HG03175 (cell line): ENCODE results near the gene PRR20D.
"Not testable (repeated sequence)": the region's sequence is repeated elsewhere in the genome, so short reads cannot be mapped to it uniquely, and the experiment has no call there.

Source experiments
- ATAC-seq: cut with Tn5 transposase; IDR thresholded peaks from one replicate; pipeline ENCODE4 v1.9.1; 2021; ENCODE audit warnings: mild to moderate bottlenecking, moderate library complexity; ENCODE audit not compliant: unreplicated experiment

PRR20D gene

GRCh38 chr13:57160332-57160731 is at the start of gene PRR20D:
TSS of gene PRR20D (plus strand) at chr13:57160632. CDS start at chr13:57161019, 387 bp downstream.
- ATAC-seq = not testable (repeated sequence)

- no peak for ATAC-seq
Observed at GRCh38 chr13:57114945-57115344, 45.5 kb upstream of the PRR20D start.

- ATAC-seq = no peak
Observed at GRCh38 chr13:57123681-57124080, 36.8 kb upstream of the PRR20D start.

- ATAC-seq = no peak
Observed at GRCh38 chr13:57128909-57129308, 31.5 kb upstream of the PRR20D start.

- no peak for ATAC-seq
Observed at GRCh38 chr13:57136093-57136492, 24.3 kb upstream of the PRR20D start.

- ATAC-seq = no peak
Observed at GRCh38 chr13:57137585-57137984, 22.8 kb upstream of the PRR20D start.

- no peak for ATAC-seq
Observed at GRCh38 chr13:57138988-57139387, 21.4 kb upstream of the PRR20D start.

- ATAC-seq = not testable (repeated sequence)
Observed at GRCh38 chr13:57139781-57140180, 20.7 kb upstream of the PRR20D start.

- ATAC-seq = not testable (repeated sequence)
Observed at GRCh38 chr13:57140235-57140968, 20.0 kb upstream of the PRR20D start, which contains the start of gene PRR20A. TSS of gene PRR20A (plus strand) at chr13:57140918. CDS start at chr13:57141305, 387 bp downstream.

- ATAC-seq = not testable (repeated sequence)
Observed at GRCh38 chr13:57147188-57147587, 13.2 kb upstream of the PRR20D start, which contains the start of gene PRR20B. TSS of gene PRR20B (plus strand) at chr13:57147488. CDS start at chr13:57147875, 387 bp downstream.

GRCh38 chr13:57148106-57148505 is 12.3 kb upstream of the PRR20D start:
- ATAC-seq = not testable (repeated sequence)

- ATAC-seq = not testable (repeated sequence)
Observed at GRCh38 chr13:57153761-57154160, 6.7 kb upstream of the PRR20D start, which contains the start of gene PRR20C. TSS of gene PRR20C (plus strand) at chr13:57154061. CDS start at chr13:57154448, 387 bp downstream.

- not testable (repeated sequence) for ATAC-seq
Observed at GRCh38 chr13:57166897-57167296, 6.5 kb downstream of the PRR20D start, which contains the start of gene PRR20E. TSS of gene PRR20E (plus strand) at chr13:57167197. CDS start at chr13:57167584, 387 bp downstream.

- ATAC-seq = no peak
Observed at GRCh38 chr13:57191667-57192066, 31.2 kb downstream of the PRR20D start.

GRCh38 chr13:57212989-57213388 is 52.6 kb downstream of the PRR20D start:
- no peak for ATAC-seq
